ENCODE data around the gene ANKDD1B.
"Not testable (repeated sequence)": the region's sequence is repeated elsewhere in the genome, so short reads cannot be mapped to it uniquely, and the experiment has no call there.

ANKDD1B gene

GRCh38 chr5:75611311-75612225, at the start of gene ANKDD1B:
TSS of gene ANKDD1B (plus strand) at chr5:75611453. CDS start at chr5:75611635, 182 bp downstream.
- ChIA-PET CTCF (interaction anchor here (1.2 kb wide), 1 partner anchor 69 kb away, joined by 4 read pairs; no protein-coding TSS in a partner anchor), POLR2A (interaction anchor here (0.8 kb wide), 1 partner anchor 161 kb away, joined by 4 read pairs; no protein-coding TSS in a partner anchor)
- no peak for DNase-seq (ENCODE audit: low read depth, low spot score)
- H3K4me3 ChIP-seq (ENCODE audit: low read depth, low read length), result peak within 1 kb of the TSS; percentile 54
- no peak for TF ChIP-seq CTCF (IDR thresholded peaks at IDR 0.05; ENCODE audit: insufficient read depth, low read length, missing control alignments)

DNA sequence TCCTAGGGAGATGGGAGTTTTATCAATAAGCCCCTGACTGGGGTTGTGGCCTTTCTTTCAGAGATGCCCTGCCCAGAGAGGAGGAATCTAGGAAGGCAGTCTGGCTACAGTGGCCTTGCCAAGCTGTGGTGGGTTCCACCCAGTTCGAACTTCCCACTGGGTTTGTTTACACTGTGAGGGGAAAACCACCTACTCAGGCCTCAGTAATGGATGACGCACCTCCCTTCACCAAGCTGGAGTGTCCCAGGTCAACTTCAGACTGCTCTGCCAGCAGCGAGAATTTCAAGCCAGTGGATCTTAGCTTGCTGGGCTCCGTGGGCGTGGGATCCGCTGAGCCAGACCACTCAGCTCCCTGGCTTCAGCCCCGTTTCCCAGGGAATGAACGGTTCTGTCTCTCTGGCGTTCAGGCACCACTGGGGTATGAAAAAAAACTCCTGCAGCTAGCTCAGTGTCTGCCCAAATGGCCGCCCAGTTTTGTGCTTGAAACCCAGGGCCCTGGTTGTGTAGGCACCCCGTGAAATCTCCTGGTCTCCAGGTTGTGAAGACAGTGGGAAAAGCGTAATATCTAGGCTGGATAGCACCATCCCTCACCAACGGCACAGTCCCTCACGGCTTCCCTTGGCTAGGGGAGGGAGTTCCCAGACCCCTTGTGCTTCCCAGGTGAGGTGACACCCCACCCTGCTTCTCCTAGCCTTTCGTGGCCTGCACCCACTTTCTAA, 45.1 kb upstream of the ANKDD1B start:
- ChIA-PET CTCF (interaction anchor here (1.7 to 1.9 kb wide), 2 partner anchors 9 to 15 kb away, joined by 4 to 5 read pairs; no protein-coding TSS in a partner anchor), POLR2A (interaction anchor here (0.7 kb wide), 1 partner anchor 54 kb away, joined by 3 read pairs; the partner anchor contains the start of genes CERT1 and POLK)
- not testable (repeated sequence) for DNase-seq (ENCODE audit: low read depth, low spot score); H3K4me3 ChIP-seq (ENCODE audit: low read depth, low read length)

GRCh38 chr5:75566710-75567309, 44.4 kb upstream of the ANKDD1B start:
- POLR2A ChIA-PET, result interaction anchor here (0.7 kb wide), 2 partner anchors 55 to 153 kb away, joined by 3 read pairs; partner anchors contain the start of genes CERT1 and POLK
- DNase-seq (ENCODE audit: low read depth, low spot score), result peak; percentile 87
- CTCF ChIA-PET, result interaction anchor here (1.7 to 1.9 kb wide), 2 partner anchors 10 to 16 kb away, joined by 4 to 5 read pairs; no protein-coding TSS in a partner anchor
- TF ChIP-seq CTCF (IDR thresholded peaks at IDR 0.05; ENCODE audit: insufficient read depth, low read length, missing control alignments), result no peak
- H3K4me3 ChIP-seq (ENCODE audit: low read depth, low read length), result no peak overlapping the region

DNA sequence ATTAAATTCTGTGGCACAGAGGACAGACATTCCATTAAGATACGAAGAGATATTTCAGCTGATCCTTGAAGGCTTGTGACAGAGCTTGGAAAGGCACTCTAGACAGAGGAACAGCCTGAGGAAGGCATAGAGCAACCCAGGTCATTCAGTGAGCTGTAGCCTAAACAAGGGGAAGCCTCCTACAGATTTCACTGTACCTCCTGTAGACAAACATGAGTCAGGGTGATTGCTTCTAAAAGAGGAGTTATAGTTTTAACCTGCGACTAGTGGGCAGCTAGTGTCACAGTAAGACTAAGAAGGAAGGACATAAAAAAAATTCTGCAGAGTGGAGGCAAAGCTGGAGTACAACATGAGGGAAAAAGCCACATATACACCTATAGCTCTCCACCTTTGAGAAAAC, 43.5 kb upstream of the ANKDD1B start:
- no peak for DNase-seq (ENCODE audit: low read depth, low spot score)
- no peak for TF ChIP-seq CTCF (IDR thresholded peaks at IDR 0.05; ENCODE audit: insufficient read depth, low read length, missing control alignments)
- POLR2A ChIA-PET, result no interaction called here
- CTCF ChIA-PET, result interaction anchor here (1.7 to 1.9 kb wide), 2 partner anchors 11 to 17 kb away, joined by 4 to 5 read pairs; no protein-coding TSS in a partner anchor
- H3K4me3 ChIP-seq (ENCODE audit: low read depth, low read length), result no peak overlapping the region

DNA sequence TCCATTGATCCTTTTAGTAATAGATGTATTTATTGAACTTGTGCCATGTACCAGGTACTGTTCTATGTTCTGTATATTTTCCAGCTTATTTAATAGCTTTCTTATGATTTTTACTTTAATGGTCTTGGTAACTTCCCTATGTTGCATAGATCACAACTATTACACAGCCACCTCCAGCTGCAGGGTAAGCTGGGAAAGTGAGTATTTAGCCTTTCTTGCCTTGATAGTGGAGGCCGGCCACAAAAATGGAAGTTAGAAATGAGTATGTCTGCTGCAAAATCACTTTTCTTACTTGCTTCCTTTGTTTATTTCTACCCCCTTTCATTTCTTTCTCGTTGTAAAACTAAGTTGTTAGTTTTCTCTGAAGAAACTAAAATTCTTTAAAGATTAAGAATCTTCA, 43.1 kb upstream of the ANKDD1B start:
- no peak for TF ChIP-seq CTCF (IDR thresholded peaks at IDR 0.05; ENCODE audit: insufficient read depth, low read length, missing control alignments)
- no peak overlapping the region for H3K4me3 ChIP-seq (ENCODE audit: low read depth, low read length)
- ChIA-PET CTCF (interaction anchor here (1.7 kb wide), 1 partner anchor 17 kb away, joined by 4 read pairs; no protein-coding TSS in a partner anchor), POLR2A (no interaction called here)
- DNase-seq (ENCODE audit: low read depth, low spot score), result no peak

DNA sequence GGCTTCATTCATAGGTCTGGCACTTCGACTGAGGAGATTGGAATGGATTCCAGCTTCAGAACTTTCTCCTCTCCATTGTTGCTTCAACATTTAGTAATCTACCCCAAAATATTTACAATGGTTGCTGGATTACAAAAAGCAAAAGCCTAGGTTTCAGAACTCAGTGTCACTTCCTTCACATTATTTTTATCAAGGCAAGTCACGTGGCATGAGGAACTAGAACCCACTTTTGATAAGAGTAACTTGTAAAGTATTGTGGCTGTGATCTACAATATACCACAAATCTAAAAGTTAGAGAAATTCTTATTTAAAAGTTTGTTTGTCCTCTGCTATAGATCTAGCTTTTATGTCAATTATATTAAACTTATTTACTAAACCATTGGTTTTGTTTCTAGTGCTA, 39.7 kb upstream of the ANKDD1B start:
- no peak for DNase-seq (ENCODE audit: low read depth, low spot score)
- CTCF ChIA-PET, result no interaction called here
- no peak overlapping the region for H3K4me3 ChIP-seq (ENCODE audit: low read depth, low read length)
- POLR2A ChIA-PET, result no interaction called here
- TF ChIP-seq CTCF (IDR thresholded peaks at IDR 0.05; ENCODE audit: insufficient read depth, low read length, missing control alignments), result no peak

All from AG04449 (cell line).